ENCODE data around the gene RAB14.
"Not testable (repeated sequence)": the region's sequence is repeated elsewhere in the genome, so short reads cannot be mapped to it uniquely, and the experiment has no call there.

The RAB14 gene

GRCh38 chr9:121154782-121155181 is 46.9 kb downstream of the RAB14 start:
- no peak for DNase-seq (ENCODE audit: low spot score)

GRCh38 chr9:121153642-121154041 is 48.0 kb downstream of the RAB14 start:
- DNase-seq (ENCODE audit: low spot score) = no peak

- DNase-seq (ENCODE audit: low spot score) = no peak
Observed at GRCh38 chr9:121150188-121150587, 51.5 kb downstream of the RAB14 start.

GRCh38 chr9:121144482-121144881 is 57.2 kb downstream of the RAB14 start:
- DNase-seq (ENCODE audit: low spot score) = no peak

GRCh38 chr9:121143771-121144170 is 57.9 kb downstream of the RAB14 start:
- DNase-seq (ENCODE audit: low spot score) = no peak

- DNase-seq (ENCODE audit: low spot score) = no peak
Observed at GRCh38 chr9:121141706-121142105, 60.0 kb downstream of the RAB14 start.

- DNase-seq (ENCODE audit: low spot score) = no peak
Observed at GRCh38 chr9:121141306-121141705, 60.4 kb downstream of the RAB14 start.

- DNase-seq (ENCODE audit: low spot score) = no peak
Observed at GRCh38 chr9:121140162-121140561, 61.5 kb downstream of the RAB14 start.

GRCh38 chr9:121138973-121139372 is 62.7 kb downstream of the RAB14 start:
- no peak for DNase-seq (ENCODE audit: low spot score)

GRCh38 chr9:121138561-121138960 is 63.1 kb downstream of the RAB14 start:
- no peak for DNase-seq (ENCODE audit: low spot score)

GRCh38 chr9:121135642-121136041 is 66.0 kb downstream of the RAB14 start:
- DNase-seq (ENCODE audit: low spot score) = no peak

GRCh38 chr9:121133104-121133816 is 68.4 kb downstream of the RAB14 start:
- no peak for DNase-seq (ENCODE audit: low spot score)

- DNase-seq (ENCODE audit: low spot score) = not testable (repeated sequence)
Observed at GRCh38 chr9:121129384-121129783, 72.3 kb downstream of the RAB14 start.
